ENCODE data around the gene LRRC25. TPM values are rescaled to one million over a fixed set of nuclear protein-coding genes. Genes with fewer than 3 reads are reported as not detected.
A peak's percentile ranks its signal among the peaks of the same experiment; 100 is the strongest.

The LRRC25 gene
- total and polyA plus RNA-seq, 2 of the 4 experiments (the other 2 are of a cell fraction), result 0.03 TPM; not detected in 1

DNA sequence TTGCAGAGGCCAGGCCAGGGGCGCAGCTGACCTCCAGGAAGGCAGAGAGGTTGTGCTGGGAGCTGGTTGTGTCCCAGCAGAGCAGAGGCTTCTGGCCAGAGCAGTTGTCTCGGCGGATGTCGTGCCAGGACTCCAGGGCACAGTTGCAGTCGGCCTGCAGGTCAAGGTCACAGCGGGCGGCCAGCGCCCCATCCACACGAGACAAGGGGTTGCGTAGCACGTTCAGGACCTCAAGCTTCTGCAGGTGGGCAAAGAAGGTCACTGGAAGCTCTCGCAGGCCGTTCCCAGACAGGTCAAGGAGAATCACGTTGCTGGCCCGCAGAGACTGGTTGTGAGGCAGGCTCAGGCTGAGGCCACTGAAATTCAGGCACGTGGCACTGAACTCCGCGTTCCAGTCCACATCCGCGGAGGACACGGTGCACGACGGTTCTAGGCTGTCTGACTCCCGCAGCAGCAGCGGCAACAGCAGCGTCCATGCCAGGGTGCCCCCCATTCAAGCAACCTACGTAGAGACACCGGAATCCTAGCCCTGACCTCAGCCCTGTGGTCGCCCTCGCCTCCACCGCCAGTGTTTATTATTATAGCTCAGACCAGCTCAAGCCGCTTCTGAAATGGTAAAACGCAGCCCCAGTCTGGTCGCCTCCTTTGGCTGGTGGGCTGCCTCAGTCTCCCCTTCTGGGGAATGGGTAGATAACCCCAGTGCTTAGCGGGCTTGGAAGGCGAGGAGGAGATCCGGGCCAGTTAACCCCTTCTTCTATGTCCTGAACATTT is 766 bp downstream of the LRRC25 start:
- H3K18ac ChIP-seq (ENCODE audit: low read depth, low read length), result no peak overlapping the region
- H2BK5ac ChIP-seq (ENCODE audit: low read depth, low read length, poor library complexity, severe bottlenecking), result no peak overlapping the region
- peaks cover 22% of the 10 kb centered on the region for H3K4me1 ChIP-seq (ENCODE audit: control insufficient read depth, insufficient read depth, low read length)
- H3K9ac ChIP-seq (ENCODE audit: low read depth, low read length), result no peak overlapping the region
- H3K36me3 ChIP-seq (ENCODE audit: control insufficient read depth, insufficient read depth, low read length), result no peaks in the 10 kb centered on the region
- H3K9me3 ChIP-seq (ENCODE audit: control insufficient read depth, insufficient read depth, low read length), result no peaks in the 10 kb centered on the region
- no peak overlapping the region for H3K56ac ChIP-seq (ENCODE audit: extremely low read depth, insufficient read depth, low read length)
- H4K20me1 ChIP-seq (ENCODE audit: insufficient read depth, low read length), result no peaks in the 10 kb centered on the region
- in situ Hi-C loops (cut with MboI; ENCODE audit: low sequenced_read_pairs) (no loop called here), dilution Hi-C loops (cut with HindIII; ENCODE audit: low sequenced_read_pairs, unreplicated experiment) (no loop called here), intact Hi-C loops (cut with micrococcal nuclease) (no loop called here)
- ChIA-PET POLR2A (ENCODE audit: unreplicated experiment) (no interaction called here), CTCF (no interaction called here)
- H2AK5ac ChIP-seq (ENCODE audit: low read depth, low read length), result peak overlapping the region; percentile 43; the same call in 1 of the 2 replicates
- BruUV-seq (replicated peaks), result no TSS peak
- ATAC-seq (ENCODE audit: low read depth), result no peak
- 0 out of 2 replicates have a peak overlapping the region, but pooled peaks have one; percentile 1 for H4K91ac ChIP-seq (ENCODE audit: insufficient read depth, low read depth, low read length)
- no peak overlapping the region for H3K14ac ChIP-seq (replicated peaks; ENCODE audit: low read depth, low read length)
- no peak for DNase-seq
- H3K4me3 ChIP-seq (ENCODE audit: insufficient read depth, low read depth, low read length), result no peak overlapping the region
- no peaks in the 10 kb centered on the region for H3K79me1 ChIP-seq (ENCODE audit: low read depth in 1 of 2, low read length in 2 of 2)
- no peak overlapping the region for H3K23ac ChIP-seq (ENCODE audit: low read depth, low read length)
- H3K27ac ChIP-seq (ENCODE audit: insufficient read depth, low read length), result no peak overlapping the region
- no peaks in the 10 kb centered on the region for H3K27me3 ChIP-seq (ENCODE audit: control insufficient read depth, insufficient read depth, low read length)
- peak overlapping the region; percentile 52 for H2AK9ac ChIP-seq (replicated peaks; ENCODE audit: low read depth, low read length, poor library complexity)
- no peak overlapping the region for H4K8ac ChIP-seq (ENCODE audit: low read depth in 2 of 2, low read length in 2 of 2)
- peak overlapping the region; percentile 59; the same call in 1 of the 2 replicates for H2BK20ac ChIP-seq (ENCODE audit: low read depth, low read length)
- no peak overlapping the region for H3K4me2 ChIP-seq (ENCODE audit: low read depth, low read length)
- peaks cover 6% of the 10 kb centered on the region; the same call in 1 of the 2 replicates for H3K9me1 ChIP-seq (ENCODE audit: insufficient read depth, low read length)
- no peak overlapping the region for H2BK120ac ChIP-seq (ENCODE audit: low read depth, low read length)
- no peak overlapping the region for H2BK15ac ChIP-seq (ENCODE audit: low read depth, low read length)
- no peak overlapping the region for H2AFZ ChIP-seq (replicated peaks; ENCODE audit: low read length, poor library complexity)
- 0 out of 2 replicates have a peak overlapping the region, but pooled peaks have one; percentile 20 for H3K4ac ChIP-seq (ENCODE audit: low read depth, low read length)
- WGBS, 2 experiments (ENCODE audit: extremely low coverage in 2 of 2, insufficient read length in 1 of 2), result 59% methylated on average over 26 of the region's 37 CpGs; no CpG with 5 or more reads in 1 of the 2 experiments
- no peak overlapping the region for H4K5ac ChIP-seq (ENCODE audit: low read depth, low read length)
- TF ChIP-seq FOS (IDR thresholded peaks at IDR 0.05; ENCODE audit: low read depth, low read length) (no peak), NFE2L2 (IDR thresholded peaks at IDR 0.05; ENCODE audit: low read depth, low read length) (no peak), RFX5 (IDR thresholded peaks at IDR 0.05; ENCODE audit: low read depth, low read length) (no peak), MXI1 (IDR thresholded peaks at IDR 0.05; ENCODE audit: borderline replicate concordance, low read depth, low read length) (no peak), RCOR1 (IDR thresholded peaks at IDR 0.05; ENCODE audit: insufficient replicate concordance, low read length) (no peak), BHLHE40 (IDR thresholded peaks at IDR 0.05; ENCODE audit: low read depth, low read length) (no peak), POLR2A (IDR thresholded peaks at IDR 0.05; ENCODE audit: low read depth, low read length) (no peak), CHD1 (IDR thresholded peaks at IDR 0.05; ENCODE audit: low read depth, low read length) (no peak), RAD21 (IDR thresholded peaks at IDR 0.05; ENCODE audit: low read length) (no peak), CEBPB (IDR thresholded peaks at IDR 0.05; ENCODE audit: low read depth, low read length) (no peak), SMC3 (IDR thresholded peaks at IDR 0.05; ENCODE audit: low read depth, low read length) (no peak), MAFK (IDR thresholded peaks at IDR 0.05; ENCODE audit: low read depth, low read length) (no peak)
- TF ChIP-seq, protein P1, sequence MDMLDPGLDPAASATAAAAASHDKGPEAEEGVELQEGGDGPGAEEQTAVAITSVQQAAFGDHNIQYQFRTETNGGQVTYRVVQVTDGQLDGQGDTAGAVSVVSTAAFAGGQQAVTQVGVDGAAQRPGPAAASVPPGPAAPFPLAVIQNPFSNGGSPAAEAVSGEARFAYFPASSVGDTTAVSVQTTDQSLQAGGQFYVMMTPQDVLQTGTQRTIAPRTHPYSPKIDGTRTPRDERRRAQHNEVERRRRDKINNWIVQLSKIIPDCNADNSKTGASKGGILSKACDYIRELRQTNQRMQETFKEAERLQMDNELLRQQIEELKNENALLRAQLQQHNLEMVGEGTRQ (IDR thresholded peaks at IDR 0.05; ENCODE audit: low read depth, low read length), result no peak
- TF ChIP-seq, protein P2, sequence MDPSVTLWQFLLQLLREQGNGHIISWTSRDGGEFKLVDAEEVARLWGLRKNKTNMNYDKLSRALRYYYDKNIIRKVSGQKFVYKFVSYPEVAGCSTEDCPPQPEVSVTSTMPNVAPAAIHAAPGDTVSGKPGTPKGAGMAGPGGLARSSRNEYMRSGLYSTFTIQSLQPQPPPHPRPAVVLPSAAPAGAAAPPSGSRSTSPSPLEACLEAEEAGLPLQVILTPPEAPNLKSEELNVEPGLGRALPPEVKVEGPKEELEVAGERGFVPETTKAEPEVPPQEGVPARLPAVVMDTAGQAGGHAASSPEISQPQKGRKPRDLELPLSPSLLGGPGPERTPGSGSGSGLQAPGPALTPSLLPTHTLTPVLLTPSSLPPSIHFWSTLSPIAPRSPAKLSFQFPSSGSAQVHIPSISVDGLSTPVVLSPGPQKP (IDR thresholded peaks at IDR 0.05; ENCODE audit: borderline replicate concordance, low read depth, low read length), result no peak
- TF ChIP-seq, protein P3, sequence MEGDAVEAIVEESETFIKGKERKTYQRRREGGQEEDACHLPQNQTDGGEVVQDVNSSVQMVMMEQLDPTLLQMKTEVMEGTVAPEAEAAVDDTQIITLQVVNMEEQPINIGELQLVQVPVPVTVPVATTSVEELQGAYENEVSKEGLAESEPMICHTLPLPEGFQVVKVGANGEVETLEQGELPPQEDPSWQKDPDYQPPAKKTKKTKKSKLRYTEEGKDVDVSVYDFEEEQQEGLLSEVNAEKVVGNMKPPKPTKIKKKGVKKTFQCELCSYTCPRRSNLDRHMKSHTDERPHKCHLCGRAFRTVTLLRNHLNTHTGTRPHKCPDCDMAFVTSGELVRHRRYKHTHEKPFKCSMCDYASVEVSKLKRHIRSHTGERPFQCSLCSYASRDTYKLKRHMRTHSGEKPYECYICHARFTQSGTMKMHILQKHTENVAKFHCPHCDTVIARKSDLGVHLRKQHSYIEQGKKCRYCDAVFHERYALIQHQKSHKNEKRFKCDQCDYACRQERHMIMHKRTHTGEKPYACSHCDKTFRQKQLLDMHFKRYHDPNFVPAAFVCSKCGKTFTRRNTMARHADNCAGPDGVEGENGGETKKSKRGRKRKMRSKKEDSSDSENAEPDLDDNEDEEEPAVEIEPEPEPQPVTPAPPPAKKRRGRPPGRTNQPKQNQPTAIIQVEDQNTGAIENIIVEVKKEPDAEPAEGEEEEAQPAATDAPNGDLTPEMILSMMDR (conservative IDR thresholded peaks at IDR 0.05; ENCODE audit: low read depth, low read length), result no peak
